IMR-90 (cell line): ENCODE data around the gene SRSF3.

Source experiments
- CEBPB ChIP-seq: IDR thresholded peaks from 2 replicates; pipeline ENCODE4 v1.6.1; 2012; ENCODE audit warnings: low read depth, low read length, improper control_type of control experiment
- TF ChIP-seq, protein P1 (sequence below): conservative IDR thresholded peaks from 2 replicates; pipeline ENCODE4 v1.5.1; 2012; ENCODE audit warnings: mild to moderate bottlenecking, low read depth, low read length, improper control_type of control experiment

DNA sequence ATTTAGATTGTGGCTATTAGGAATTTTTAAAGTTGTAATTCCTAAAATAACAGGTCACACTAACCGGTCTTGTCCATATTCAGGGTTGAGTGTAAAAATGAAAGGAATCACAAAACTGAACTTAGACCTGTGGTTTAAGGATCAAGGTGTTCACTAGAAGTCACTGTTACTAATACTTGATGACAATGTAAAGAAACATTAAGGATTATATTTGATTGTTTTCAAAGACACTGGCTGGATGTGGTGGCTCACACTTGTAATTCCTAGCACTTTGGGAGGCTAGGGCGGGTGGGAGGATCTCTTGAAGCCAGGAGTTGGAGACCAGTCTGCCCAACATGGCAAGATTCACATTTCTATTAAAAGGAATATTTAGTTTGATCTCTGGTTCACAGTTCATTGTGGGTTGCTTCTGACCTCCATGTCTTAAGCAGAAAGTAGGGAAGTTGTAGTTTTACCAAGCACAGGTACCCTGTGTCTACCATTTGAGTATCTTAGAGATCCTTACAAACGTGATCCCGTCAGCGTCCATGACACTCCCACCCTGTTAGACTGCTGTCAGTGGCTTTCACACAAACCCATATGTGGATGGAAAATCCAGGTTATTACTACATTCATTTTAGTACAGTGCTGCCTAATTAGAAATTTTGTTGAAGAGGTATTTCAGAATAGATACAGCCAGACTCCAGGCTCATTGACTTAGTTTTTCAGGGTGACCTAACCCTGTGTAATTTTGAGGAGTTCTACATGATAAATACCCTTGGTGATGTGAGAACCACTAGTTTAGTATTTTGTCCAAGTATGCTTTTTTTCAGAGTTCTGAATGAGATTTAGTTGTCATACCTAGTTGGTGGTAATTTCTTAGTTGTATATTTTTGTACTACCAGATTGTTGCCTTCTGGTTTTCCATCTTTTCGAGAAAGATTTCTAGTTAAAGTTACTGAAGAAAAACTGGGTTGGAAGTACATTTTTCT is 10.2 kb downstream of the SRSF3 start:
- TF ChIP-seq, protein P1, sequence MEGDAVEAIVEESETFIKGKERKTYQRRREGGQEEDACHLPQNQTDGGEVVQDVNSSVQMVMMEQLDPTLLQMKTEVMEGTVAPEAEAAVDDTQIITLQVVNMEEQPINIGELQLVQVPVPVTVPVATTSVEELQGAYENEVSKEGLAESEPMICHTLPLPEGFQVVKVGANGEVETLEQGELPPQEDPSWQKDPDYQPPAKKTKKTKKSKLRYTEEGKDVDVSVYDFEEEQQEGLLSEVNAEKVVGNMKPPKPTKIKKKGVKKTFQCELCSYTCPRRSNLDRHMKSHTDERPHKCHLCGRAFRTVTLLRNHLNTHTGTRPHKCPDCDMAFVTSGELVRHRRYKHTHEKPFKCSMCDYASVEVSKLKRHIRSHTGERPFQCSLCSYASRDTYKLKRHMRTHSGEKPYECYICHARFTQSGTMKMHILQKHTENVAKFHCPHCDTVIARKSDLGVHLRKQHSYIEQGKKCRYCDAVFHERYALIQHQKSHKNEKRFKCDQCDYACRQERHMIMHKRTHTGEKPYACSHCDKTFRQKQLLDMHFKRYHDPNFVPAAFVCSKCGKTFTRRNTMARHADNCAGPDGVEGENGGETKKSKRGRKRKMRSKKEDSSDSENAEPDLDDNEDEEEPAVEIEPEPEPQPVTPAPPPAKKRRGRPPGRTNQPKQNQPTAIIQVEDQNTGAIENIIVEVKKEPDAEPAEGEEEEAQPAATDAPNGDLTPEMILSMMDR = no peak
- no peak for TF ChIP-seq CEBPB
